Omental fat pad (tissue), 4 donors: Measurements from ENCODE around the gene WDFY4. TPM values are rescaled to one million over a fixed set of nuclear protein-coding genes. Genes with fewer than 3 reads are reported as not detected.

ENCODE experiments used
- ATAC-seq: fragments of 150-250 bp; one replicate; pipeline ENCODE4 v1.9.1; 2016; ENCODE audit warnings: mild to moderate bottlenecking, moderate library complexity; ENCODE audit not compliant: low FRiP score
- DNase-seq: peaks from one replicate; pipeline ENCODE4 v3.0.0-alpha.2; 2019; ENCODE audit warnings: low spot score
- CTCF ChIP-seq, 3 donors: fragments of 450-650 bp; IDR thresholded peaks; one replicate each; pipeline ENCODE4 v1.5.1; 2016 to 2017; ENCODE audit warnings: antibody characterized with exemption in 3 of 3, mild to moderate bottlenecking in 3 of 3, moderate library complexity in 2 of 3
- total RNA-seq, 4 donors: library from RNA; depleted of rRNA; stranded (reverse); fragments of >200 nt; gene quantifications; one replicate each; pipeline ENCODE4 v1.1.0, GENCODE V29; 2016

WDFY4 gene
- total RNA-seq, 4 donors from 2014 or later = 6.8 to 21.4 (median 10.5) TPM

GRCh38 chr10:48773580-48773979 is 88.9 kb downstream of the WDFY4 start:
- TF ChIP-seq CTCF (IDR thresholded peaks at IDR 0.05) = no peak
- no peak for DNase-seq

GRCh38 chr10:48774416-48775205 is 89.9 kb downstream of the WDFY4 start:
- TF ChIP-seq CTCF (IDR thresholded peaks at IDR 0.05) = no peak
- no peak for DNase-seq
- no peak for ATAC-seq

More at GRCh38 chr10:48773580-48773979, 88.9 kb downstream of the WDFY4 start:
- no peak for ATAC-seq

DNA sequence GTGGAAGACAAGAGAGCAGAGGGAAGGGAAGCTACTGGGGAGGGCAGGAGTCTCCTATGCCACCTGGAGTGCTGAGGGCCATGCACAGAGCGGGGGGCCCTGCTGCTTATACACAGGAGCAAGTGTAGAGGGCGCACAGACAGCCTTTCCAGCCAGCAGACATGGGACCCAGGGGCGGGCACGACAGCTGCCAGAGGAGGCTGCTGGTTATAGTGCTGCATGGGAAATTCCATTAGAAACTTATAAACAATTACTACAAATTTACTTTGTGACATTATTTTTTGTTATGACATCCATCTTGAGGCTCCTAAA is 90.5 kb downstream of the WDFY4 start:
- no peak for DNase-seq
- no peak for TF ChIP-seq CTCF (IDR thresholded peaks at IDR 0.05)

GRCh38 chr10:48776005-48776522 is 91.4 kb downstream of the WDFY4 start:
- ATAC-seq = no peak
- DNase-seq = no peak
- TF ChIP-seq CTCF (IDR thresholded peaks at IDR 0.05) = no peak

More for the DNA sequence above, 90.5 kb downstream of the WDFY4 start:
- no peak for ATAC-seq

GRCh38 chr10:48776528-48776927 is 91.9 kb downstream of the WDFY4 start:
- ATAC-seq (no peak), DNase-seq (no peak)
- TF ChIP-seq CTCF (IDR thresholded peaks at IDR 0.05) = no peak

GRCh38 chr10:48777110-48777509 is 92.4 kb downstream of the WDFY4 start:
- ATAC-seq (no peak), DNase-seq (no peak)
- no peak for TF ChIP-seq CTCF (IDR thresholded peaks at IDR 0.05)
